ENCODE data around the gene TAF3.

TAF3 gene

GRCh38 chr10:7887174-7887816 is 69.0 kb downstream of the TAF3 start:
- DNase-seq, result no peak

GRCh38 chr10:7889947-7890542 is 71.7 kb downstream of the TAF3 start:
- DNase-seq, result no peak

GRCh38 chr10:7890781-7891180 is 72.5 kb downstream of the TAF3 start:
- no peak for DNase-seq

GRCh38 chr10:7891634-7892033 is 73.3 kb downstream of the TAF3 start:
- no peak for DNase-seq

GRCh38 chr10:7892146-7892545 is 73.8 kb downstream of the TAF3 start:
- DNase-seq, result no peak

GRCh38 chr10:7895699-7896090 is 77.4 kb downstream of the TAF3 start:
- DNase-seq, result no peak

GRCh38 chr10:7896297-7896696 is 78.0 kb downstream of the TAF3 start:
- DNase-seq, result no peak

GRCh38 chr10:7901256-7901655 is 83.0 kb downstream of the TAF3 start:
- DNase-seq, result no peak

GRCh38 chr10:7902413-7902812 is 84.1 kb downstream of the TAF3 start:
- DNase-seq, result no peak

- DNase-seq, result no peak
These were observed 85.5 kb downstream of the TAF3 start for GRCh38 chr10:7903851-7904250.

- DNase-seq, result no peak
These were observed 87.8 kb downstream of the TAF3 start for GRCh38 chr10:7906128-7906527.

- DNase-seq, result no peak
These were observed 90.4 kb downstream of the TAF3 start for GRCh38 chr10:7908541-7909210.

GRCh38 chr10:7913126-7913872 is 95.0 kb downstream of the TAF3 start:
- DNase-seq, result no peak

GRCh38 chr10:7915923-7916536 is 97.7 kb downstream of the TAF3 start:
- DNase-seq, result no peak

GRCh38 chr10:7917736-7918135 is 99.4 kb downstream of the TAF3 start:
- no peak for DNase-seq

- no peak for DNase-seq
These were observed 104.4 kb downstream of the TAF3 start for GRCh38 chr10:7922707-7923106.

- DNase-seq, result no peak
These were observed 110.2 kb downstream of the TAF3 start for GRCh38 chr10:7928536-7928935.

GRCh38 chr10:7932301-7933036 is 114.2 kb downstream of the TAF3 start:
- no peak for DNase-seq

- no peak for DNase-seq
These were observed 115.0 kb downstream of the TAF3 start for GRCh38 chr10:7933262-7933661.

GRCh38 chr10:7933757-7934156 is 115.5 kb downstream of the TAF3 start:
- no peak for DNase-seq

- no peak for DNase-seq
These were observed 119.1 kb downstream of the TAF3 start for GRCh38 chr10:7937315-7937945.

GRCh38 chr10:7941576-7941975 is 123.3 kb downstream of the TAF3 start:
- no peak for DNase-seq
